Ishikawa (cell line): ENCODE results near the gene CTNNBL1.

Source experiments
- CEBPB ChIP-seq: IDR thresholded peaks from 2 replicates; pipeline ENCODE4 v1.6.1; 2012
- CREB1 ChIP-seq: IDR thresholded peaks from 2 replicates; pipeline ENCODE4 v1.6.1; 2012; ENCODE audit warnings: low read depth
- EGR1 ChIP-seq: IDR thresholded peaks from 2 replicates; pipeline ENCODE4 v1.6.1; 2012
- EP300 ChIP-seq: IDR thresholded peaks from 2 replicates; pipeline ENCODE4 v1.6.1; 2012; ENCODE audit warnings: borderline replicate concordance
- FOXM1 ChIP-seq: IDR thresholded peaks from 2 replicates; pipeline ENCODE4 v1.6.1; 2012; ENCODE audit warnings: low read depth, borderline replicate concordance
- MAX ChIP-seq: IDR thresholded peaks from 2 replicates; pipeline ENCODE4 v1.6.1; 2012
- NFIC ChIP-seq: IDR thresholded peaks from 2 replicates; pipeline ENCODE4 v1.6.1; 2012
- RAD21 ChIP-seq: IDR thresholded peaks from 2 replicates; pipeline ENCODE4 v1.6.1; 2012; ENCODE audit warnings: low read depth
- TAF1 ChIP-seq: IDR thresholded peaks from 2 replicates; pipeline ENCODE4 v1.6.1; 2012; ENCODE audit warnings: low read depth, mild to moderate bottlenecking
- TCF12 ChIP-seq: IDR thresholded peaks from 2 replicates; pipeline ENCODE4 v1.6.1; 2012; ENCODE audit warnings: low read depth
- TEAD4 ChIP-seq: IDR thresholded peaks from 2 replicates; pipeline ENCODE4 v1.6.1; 2012
- YY1 ChIP-seq: IDR thresholded peaks from 2 replicates; pipeline ENCODE4 v1.6.1; 2012; ENCODE audit warnings: low read depth
- ZBTB7A ChIP-seq: IDR thresholded peaks from 2 replicates; pipeline ENCODE4 v1.6.1; 2012; ENCODE audit warnings: low read depth
- TF ChIP-seq, protein P1 (sequence below): IDR thresholded peaks from 2 replicates; pipeline ENCODE4 v1.6.1; 2012; ENCODE audit warnings: low read depth, mild to moderate bottlenecking
- TF ChIP-seq, protein P2 (sequence below): IDR thresholded peaks from 2 replicates; pipeline ENCODE4 v1.6.1; 2012

CTNNBL1 gene

GRCh38 chr20:37786043-37786442, 92.2 kb downstream of the CTNNBL1 start:
- TF ChIP-seq EP300 = no peak
- no peak for TF ChIP-seq CEBPB
- TF ChIP-seq EGR1 = no peak
- TF ChIP-seq, protein P1, sequence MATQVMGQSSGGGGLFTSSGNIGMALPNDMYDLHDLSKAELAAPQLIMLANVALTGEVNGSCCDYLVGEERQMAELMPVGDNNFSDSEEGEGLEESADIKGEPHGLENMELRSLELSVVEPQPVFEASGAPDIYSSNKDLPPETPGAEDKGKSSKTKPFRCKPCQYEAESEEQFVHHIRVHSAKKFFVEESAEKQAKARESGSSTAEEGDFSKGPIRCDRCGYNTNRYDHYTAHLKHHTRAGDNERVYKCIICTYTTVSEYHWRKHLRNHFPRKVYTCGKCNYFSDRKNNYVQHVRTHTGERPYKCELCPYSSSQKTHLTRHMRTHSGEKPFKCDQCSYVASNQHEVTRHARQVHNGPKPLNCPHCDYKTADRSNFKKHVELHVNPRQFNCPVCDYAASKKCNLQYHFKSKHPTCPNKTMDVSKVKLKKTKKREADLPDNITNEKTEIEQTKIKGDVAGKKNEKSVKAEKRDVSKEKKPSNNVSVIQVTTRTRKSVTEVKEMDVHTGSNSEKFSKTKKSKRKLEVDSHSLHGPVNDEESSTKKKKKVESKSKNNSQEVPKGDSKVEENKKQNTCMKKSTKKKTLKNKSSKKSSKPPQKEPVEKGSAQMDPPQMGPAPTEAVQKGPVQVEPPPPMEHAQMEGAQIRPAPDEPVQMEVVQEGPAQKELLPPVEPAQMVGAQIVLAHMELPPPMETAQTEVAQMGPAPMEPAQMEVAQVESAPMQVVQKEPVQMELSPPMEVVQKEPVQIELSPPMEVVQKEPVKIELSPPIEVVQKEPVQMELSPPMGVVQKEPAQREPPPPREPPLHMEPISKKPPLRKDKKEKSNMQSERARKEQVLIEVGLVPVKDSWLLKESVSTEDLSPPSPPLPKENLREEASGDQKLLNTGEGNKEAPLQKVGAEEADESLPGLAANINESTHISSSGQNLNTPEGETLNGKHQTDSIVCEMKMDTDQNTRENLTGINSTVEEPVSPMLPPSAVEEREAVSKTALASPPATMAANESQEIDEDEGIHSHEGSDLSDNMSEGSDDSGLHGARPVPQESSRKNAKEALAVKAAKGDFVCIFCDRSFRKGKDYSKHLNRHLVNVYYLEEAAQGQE = no peak
- TF ChIP-seq ZBTB7A = no peak
- no peak for TF ChIP-seq TCF12

DNA sequence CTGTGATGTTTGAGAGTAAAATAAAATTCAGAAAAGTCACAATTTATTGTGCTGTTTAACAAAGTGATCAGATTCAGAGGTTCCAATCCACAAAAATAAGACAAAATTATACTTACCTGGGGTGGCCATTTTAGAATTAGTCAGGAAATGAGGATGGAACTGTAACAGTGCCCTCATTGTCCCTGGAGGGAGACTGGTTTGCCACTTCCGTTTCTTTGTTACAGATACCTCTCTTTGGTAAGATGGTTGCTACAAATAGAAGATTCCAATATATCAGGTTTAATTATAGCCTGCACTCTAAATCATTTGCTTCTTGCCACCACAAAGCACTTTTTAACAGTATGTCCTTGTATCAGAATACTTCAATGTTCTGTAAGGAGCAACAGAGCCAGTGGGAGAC, 95.6 kb downstream of the CTNNBL1 start:
- TF ChIP-seq NFIC (no peak), EP300 (no peak), TEAD4 (no peak), ZBTB7A (no peak), RAD21 (no peak), CREB1 (no peak)
- TF ChIP-seq, protein P1 = no peak

DNA sequence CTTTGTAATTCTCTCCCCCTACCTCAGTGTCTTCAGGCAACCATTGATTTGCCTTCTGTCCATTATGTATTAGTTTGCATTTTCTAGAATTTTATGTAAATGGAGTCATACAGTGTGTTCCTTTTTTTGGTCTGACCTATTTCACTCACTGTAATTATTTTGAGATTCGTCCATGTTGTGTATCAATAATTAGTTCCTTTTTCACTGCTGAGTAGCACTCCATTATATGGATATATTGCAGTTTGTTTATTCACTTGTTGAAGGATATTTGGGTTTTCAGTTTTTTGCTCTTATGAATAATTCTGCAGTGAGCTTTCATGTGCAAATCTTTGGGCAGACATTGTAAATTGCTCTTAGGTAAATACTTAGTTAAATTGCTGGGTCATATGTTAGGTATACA, 97.1 kb downstream of the CTNNBL1 start:
- TF ChIP-seq EP300 (no peak), CREB1 (no peak), FOXM1 (no peak), EGR1 (no peak), TEAD4 (no peak), TAF1 (no peak), MAX (no peak), ZBTB7A (no peak), YY1 (no peak), CEBPB (no peak), NFIC (no peak), TCF12 (no peak), RAD21 (no peak)
- TF ChIP-seq, protein P1 = no peak
- TF ChIP-seq, protein P2, sequence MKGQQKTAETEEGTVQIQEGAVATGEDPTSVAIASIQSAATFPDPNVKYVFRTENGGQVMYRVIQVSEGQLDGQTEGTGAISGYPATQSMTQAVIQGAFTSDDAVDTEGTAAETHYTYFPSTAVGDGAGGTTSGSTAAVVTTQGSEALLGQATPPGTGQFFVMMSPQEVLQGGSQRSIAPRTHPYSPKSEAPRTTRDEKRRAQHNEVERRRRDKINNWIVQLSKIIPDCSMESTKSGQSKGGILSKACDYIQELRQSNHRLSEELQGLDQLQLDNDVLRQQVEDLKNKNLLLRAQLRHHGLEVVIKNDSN = no peak

GRCh38 chr20:37796121-37796520, 102.3 kb downstream of the CTNNBL1 start:
- TF ChIP-seq CREB1 = no peak
- TF ChIP-seq TEAD4 = no peak
- no peak for TF ChIP-seq CEBPB
- no peak for TF ChIP-seq RAD21
- TF ChIP-seq, protein P1 = no peak
- no peak for TF ChIP-seq FOXM1
- TF ChIP-seq MAX = no peak
